Neural progenitor cell (in vitro differentiated cells): ENCODE data around the gene OPTC. TPM values are rescaled to one million over a fixed set of nuclear protein-coding genes. Genes with fewer than 3 reads are reported as not detected.
"Not testable (repeated sequence)": the region's sequence is repeated elsewhere in the genome, so short reads cannot be mapped to it uniquely, and the experiment has no call there.

Experiments used
- DNase-seq: peaks from one replicate; pipeline ENCODE4 v3.0.0-alpha.2; 2016; ENCODE audit warnings: low spot score
- H2AFZ ChIP-seq: fragments of 200-600 bp; sonication (generic); replicated peaks from 2 replicates; pipeline ENCODE4 v1.6.1; 2016; ENCODE audit warnings: antibody characterized with exemption
- H3F3A ChIP-seq: fragments of 200-600 bp; sonication (generic); 2 replicates; pipeline ENCODE4 v1.6.1; 2016; ENCODE audit warnings: antibody characterized with exemption, low read depth
- H3K27ac ChIP-seq: fragments of 200-600 bp; sonication (generic); 2 replicates; pipeline ENCODE4 v1.5.1; 2016; ENCODE audit warnings: mild to moderate bottlenecking
- H3K27me3 ChIP-seq: fragments of 200-600 bp; sonication (generic); 2 replicates; pipeline ENCODE4 v1.6.1; 2016; ENCODE audit warnings: mild to moderate bottlenecking, moderate library complexity
- H3K36me3 ChIP-seq: fragments of 200-600 bp; sonication (generic); 2 replicates; pipeline ENCODE4 v1.5.1; 2016
- H3K4me1 ChIP-seq: fragments of 200-600 bp; sonication (generic); 2 replicates; pipeline ENCODE4 v1.6.1; 2016; ENCODE audit warnings: mixed run types
- H3K4me2 ChIP-seq: fragments of 200-600 bp; sonication (generic); 2 replicates; pipeline ENCODE4 v1.6.1; 2016
- H3K4me3 ChIP-seq: fragments of 200-600 bp; sonication (generic); 2 replicates; pipeline ENCODE4 v1.5.1; 2016
- H3K79me2 ChIP-seq: fragments of 200-600 bp; sonication (generic); 2 replicates; pipeline ENCODE4 v1.6.1; 2016; ENCODE audit warnings: low read depth
- H3K9ac ChIP-seq: fragments of 200-600 bp; sonication (generic); 2 replicates; pipeline ENCODE4 v1.6.1; 2016
- H3K9me3 ChIP-seq: fragments of 200-600 bp; sonication (generic); 2 replicates; pipeline ENCODE4 v1.5.1; 2016; ENCODE audit warnings: low read depth
- H4K20me1 ChIP-seq: fragments of 200-600 bp; sonication (generic); 2 replicates; pipeline ENCODE4 v1.6.1; 2016; ENCODE audit warnings: low read depth
- H3K27ac Mint-ChIP-seq: 3 replicates; pipeline ENCODE4 v1.8.0; 2021; ENCODE audit warnings: mixed read lengths
- H3K27me3 Mint-ChIP-seq: 2 replicates; pipeline ENCODE4 v1.8.0; 2022; ENCODE audit warnings: low read depth, mild to moderate bottlenecking, inconsistent platforms, moderate library complexity, mixed read lengths; ENCODE audit not compliant: insufficient read depth
- H3K36me3 Mint-ChIP-seq: 3 replicates; pipeline ENCODE4 v1.8.0; 2021; ENCODE audit warnings: mixed read lengths
- H3K4me1 Mint-ChIP-seq: 3 replicates; pipeline ENCODE4 v1.8.0; 2021; ENCODE audit warnings: mixed read lengths
- H3K4me3 Mint-ChIP-seq: 3 replicates; pipeline ENCODE4 v1.8.0; 2021; ENCODE audit warnings: mild to moderate bottlenecking, moderate library complexity, mixed read lengths
- H3K9me3 Mint-ChIP-seq: 3 replicates; pipeline ENCODE4 v1.8.0; 2020; ENCODE audit warnings: mixed read lengths
- CTCF ChIP-seq: fragments of 200-600 bp; sonication (generic); IDR thresholded peaks from 2 replicates; pipeline ENCODE4 v1.5.1; 2017; ENCODE audit warnings: antibody characterized with exemption, mild to moderate bottlenecking
- EZH2 ChIP-seq: fragments of 200-600 bp; sonication (generic); IDR thresholded peaks from 2 replicates; pipeline ENCODE4 v1.6.1; 2017; ENCODE audit warnings: antibody characterized with exemption, mild to moderate bottlenecking, moderate library complexity
- EZH2phosphoT487 ChIP-seq: fragments of 200-600 bp; sonication (generic); IDR thresholded peaks from 2 replicates; pipeline ENCODE4 v1.6.1; 2017; ENCODE audit warnings: antibody characterized with exemption
- total RNA-seq: library from RNA; depleted of rRNA; stranded (reverse); fragments of >200 nt; gene quantifications from 2 replicates; pipeline ENCODE4 v1.2.3, GENCODE V29; 2015; ENCODE audit warnings: low replicate concordance

The OPTC gene
- total RNA-seq, result 0.50 TPM in 1 of 2 replicates, not detected in the other

- Histone ChIP-seq H2AFZ (no peak within 1 kb of the TSS), H3F3A (no peaks in the 10 kb centered on the region), H3K9me3 (no peaks in the 10 kb centered on the region), H3K27me3 (peaks cover 25% of the 10 kb centered on the region), H3K79me2 (no peaks in the 10 kb centered on the region), H3K4me3 (no peak within 1 kb of the TSS), H3K4me2 (no peak within 1 kb of the TSS), H3K27ac (no peak within 1 kb of the TSS), H3K4me1 (peaks cover 17% of the 10 kb centered on the region), H4K20me1 (no peaks in the 10 kb centered on the region), H3K36me3 (no peaks in the 10 kb centered on the region), H3K9ac (no peak within 1 kb of the TSS)
- no peak for TF ChIP-seq CTCF
- TF ChIP-seq EZH2, result no peak
- TF ChIP-seq EZH2phosphoT487, result no peak
- Mint-ChIP-seq H3K4me1 (peaks cover 44% of the 10 kb centered on the region), H3K9me3 (no peaks in the 10 kb centered on the region), H3K27ac (no peak within 1 kb of the TSS), H3K27me3 (peaks cover 28% of the 10 kb centered on the region), H3K36me3 (no peaks in the 10 kb centered on the region), H3K4me3 (no peak within 1 kb of the TSS)
- peak; percentile 20 for DNase-seq
These were observed at the start of gene OPTC for GRCh38 chr1:203493901-203494300. Gene OPTC, plus strand, starts transcription at chr1:203494153. Its CDS starts 1,853 bp downstream, at chr1:203496006.

GRCh38 chr1:203444171-203444576 is 49.8 kb upstream of the OPTC start:
- H3K27ac ChIP-seq, result no peak overlapping the region
- H3K9me3 ChIP-seq, result no peaks in the 10 kb centered on the region
- H3K9ac ChIP-seq, result no peak overlapping the region
- no peaks in the 10 kb centered on the region for H3K27me3 ChIP-seq
- H3F3A ChIP-seq, result no peaks in the 10 kb centered on the region
- H3K4me1 ChIP-seq, result peaks cover 18% of the 10 kb centered on the region
- H4K20me1 ChIP-seq, result no peaks in the 10 kb centered on the region
- Mint-ChIP-seq H3K4me3 (no peak overlapping the region), H3K9me3 (peaks cover 15% of the 10 kb centered on the region), H3K27me3 (peaks cover 21% of the 10 kb centered on the region), H3K27ac (no peak overlapping the region), H3K4me1 (peaks cover 23% of the 10 kb centered on the region), H3K36me3 (no peaks in the 10 kb centered on the region)
- no peak overlapping the region for H2AFZ ChIP-seq
- H3K4me2 ChIP-seq, result no peak overlapping the region
- H3K4me3 ChIP-seq, result no peak overlapping the region
- no peaks in the 10 kb centered on the region for H3K36me3 ChIP-seq
- no peak for TF ChIP-seq EZH2phosphoT487
- no peak for TF ChIP-seq CTCF
- no peak for TF ChIP-seq EZH2
- no peaks in the 10 kb centered on the region for H3K79me2 ChIP-seq
- DNase-seq, result no peak

- peaks cover 9% of the 10 kb centered on the region for H3K4me1 ChIP-seq
- no peaks in the 10 kb centered on the region for H3K79me2 ChIP-seq
- Mint-ChIP-seq H3K4me1 (peaks cover 34% of the 10 kb centered on the region), H3K9me3 (peaks cover 15% of the 10 kb centered on the region), H3K4me3 (no peak overlapping the region), H3K27ac (no peak overlapping the region), H3K36me3 (no peaks in the 10 kb centered on the region), H3K27me3 (peaks cover 19% of the 10 kb centered on the region)
- no peak overlapping the region for H3K9ac ChIP-seq
- no peaks in the 10 kb centered on the region for H3K27me3 ChIP-seq
- no peaks in the 10 kb centered on the region for H3K36me3 ChIP-seq
- no peak overlapping the region for H3K4me2 ChIP-seq
- no peaks in the 10 kb centered on the region for H3F3A ChIP-seq
- no peaks in the 10 kb centered on the region for H3K9me3 ChIP-seq
- H2AFZ ChIP-seq, result no peak overlapping the region
- H4K20me1 ChIP-seq, result no peaks in the 10 kb centered on the region
- H3K4me3 ChIP-seq, result no peak overlapping the region
- TF ChIP-seq CTCF, result no peak
- TF ChIP-seq EZH2phosphoT487, result no peak
- no peak for TF ChIP-seq EZH2
- no peak overlapping the region for H3K27ac ChIP-seq
- DNase-seq, result no peak
These were observed 46.8 kb upstream of the OPTC start for GRCh38 chr1:203447151-203447550.

GRCh38 chr1:203447598-203447997 is 46.4 kb upstream of the OPTC start:
- not testable (repeated sequence) for H3K4me2 ChIP-seq, H3K36me3 ChIP-seq, H3K4me3 ChIP-seq, H3K9ac ChIP-seq, H3K27ac ChIP-seq, H3K9me3 ChIP-seq, H3K79me2 ChIP-seq, DNase-seq, H2AFZ ChIP-seq, H4K20me1 ChIP-seq, H3K27me3 ChIP-seq, H3K36me3 Mint-ChIP-seq, H3F3A ChIP-seq, H3K4me1 ChIP-seq, H3K4me3 Mint-ChIP-seq, H3K27ac Mint-ChIP-seq
- H3K4me1 Mint-ChIP-seq, result peaks cover 34% of the 10 kb centered on the region
- peaks cover 15% of the 10 kb centered on the region for H3K9me3 Mint-ChIP-seq
- peaks cover 19% of the 10 kb centered on the region for H3K27me3 Mint-ChIP-seq
